Dendritic cell treated with granulocyte-macrophage colony-stimulating factor and Interleukin-4, amounts not matched to agents 40 ng/mL and 50 ng/mL, for 4 days (primary cell): ENCODE measurements around the gene ATXN1.

Experiments
- H3K27ac Mint-ChIP-seq: one replicate; pipeline ENCODE4 v1.8.0; 2022; ENCODE audit warnings: mild to moderate bottlenecking, mixed read lengths
- H3K27me3 Mint-ChIP-seq: one replicate; pipeline ENCODE4 v1.8.0; 2022; ENCODE audit warnings: mild to moderate bottlenecking, mixed read lengths
- H3K36me3 Mint-ChIP-seq: one replicate; pipeline ENCODE4 v1.8.0; 2022; ENCODE audit warnings: low read depth, mixed read lengths
- H3K4me1 Mint-ChIP-seq: one replicate; pipeline ENCODE4 v1.8.0; 2022; ENCODE audit warnings: low read depth, mixed read lengths
- H3K4me3 Mint-ChIP-seq: one replicate; pipeline ENCODE4 v1.8.0; 2022; ENCODE audit warnings: mild to moderate bottlenecking, moderate library complexity, mixed read lengths
- H3K9me3 Mint-ChIP-seq: one replicate; pipeline ENCODE4 v1.8.0; 2022; ENCODE audit warnings: mixed read lengths
- intact Hi-C: fragments of 100-400 bp; cut with micrococcal nuclease; formaldehyde crosslinking; loops from one replicate; pipeline ENCODE4 v1.15.0; 2022

ATXN1 gene

GRCh38 chr6:16496210-16496609 is 265.1 kb downstream of the ATXN1 start:
- Mint-ChIP-seq H3K4me1 (peaks cover 44% of the 10 kb centered on the region), H3K9me3 (no peaks in the 10 kb centered on the region), H3K36me3 (peaks cover 20% of the 10 kb centered on the region), H3K27ac (peak overlapping the region; percentile 26), H3K4me3 (no peak overlapping the region), H3K27me3 (no peaks in the 10 kb centered on the region)
- intact Hi-C loops, result no loop called here

- intact Hi-C loops, result no loop called here
- Mint-ChIP-seq H3K4me3 (no peak overlapping the region), H3K9me3 (no peaks in the 10 kb centered on the region), H3K36me3 (peaks cover 20% of the 10 kb centered on the region), H3K27me3 (no peaks in the 10 kb centered on the region), H3K4me1 (peaks cover 52% of the 10 kb centered on the region), H3K27ac (peak overlapping the region; percentile 26)
These were observed 266.5 kb downstream of the ATXN1 start for GRCh38 chr6:16494793-16495192.

GRCh38 chr6:16493802-16494201 is 267.5 kb downstream of the ATXN1 start:
- H3K27ac Mint-ChIP-seq, result no peak overlapping the region
- H3K4me1 Mint-ChIP-seq, result peaks cover 60% of the 10 kb centered on the region
- intact Hi-C loops, result no loop called here

DNA sequence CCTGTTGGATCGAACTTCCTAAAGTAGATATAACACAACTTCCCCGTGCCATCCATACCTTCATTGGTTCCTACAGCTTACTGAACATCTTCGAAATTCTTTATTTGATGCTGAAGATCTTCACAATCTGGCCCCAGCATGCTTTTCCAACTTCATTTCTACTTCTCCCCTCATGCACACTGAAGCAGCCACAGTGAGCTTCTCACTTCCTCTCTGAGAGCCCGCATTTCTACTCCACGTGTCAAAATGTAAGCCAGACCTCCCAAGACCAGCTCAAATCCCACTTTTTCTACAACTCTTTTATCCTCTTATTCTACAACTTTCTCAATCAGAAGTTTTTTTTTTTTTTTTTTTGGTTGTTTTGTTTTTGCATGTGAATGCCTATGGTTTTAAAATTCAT is 268.1 kb downstream of the ATXN1 start:
- Mint-ChIP-seq H3K36me3 (peaks cover 33% of the 10 kb centered on the region), H3K9me3 (no peaks in the 10 kb centered on the region), H3K27me3 (no peaks in the 10 kb centered on the region), H3K4me1 (peaks cover 66% of the 10 kb centered on the region), H3K27ac (no peak overlapping the region), H3K4me3 (no peak overlapping the region)
- intact Hi-C loops, result no loop called here

More at GRCh38 chr6:16493802-16494201, 267.5 kb downstream of the ATXN1 start:
- no peaks in the 10 kb centered on the region for H3K9me3 Mint-ChIP-seq
- no peak overlapping the region for H3K4me3 Mint-ChIP-seq
- H3K36me3 Mint-ChIP-seq, result peaks cover 28% of the 10 kb centered on the region
- no peaks in the 10 kb centered on the region for H3K27me3 Mint-ChIP-seq

GRCh38 chr6:16491666-16492313 is 269.5 kb downstream of the ATXN1 start:
- intact Hi-C loops, result no loop called here
- no peaks in the 10 kb centered on the region for H3K27me3 Mint-ChIP-seq
- peaks cover 35% of the 10 kb centered on the region for H3K36me3 Mint-ChIP-seq
- H3K4me3 Mint-ChIP-seq, result no peak overlapping the region
- H3K9me3 Mint-ChIP-seq, result no peaks in the 10 kb centered on the region
- peak overlapping the region; percentile 33 for H3K27ac Mint-ChIP-seq
- peaks cover 59% of the 10 kb centered on the region for H3K4me1 Mint-ChIP-seq

DNA sequence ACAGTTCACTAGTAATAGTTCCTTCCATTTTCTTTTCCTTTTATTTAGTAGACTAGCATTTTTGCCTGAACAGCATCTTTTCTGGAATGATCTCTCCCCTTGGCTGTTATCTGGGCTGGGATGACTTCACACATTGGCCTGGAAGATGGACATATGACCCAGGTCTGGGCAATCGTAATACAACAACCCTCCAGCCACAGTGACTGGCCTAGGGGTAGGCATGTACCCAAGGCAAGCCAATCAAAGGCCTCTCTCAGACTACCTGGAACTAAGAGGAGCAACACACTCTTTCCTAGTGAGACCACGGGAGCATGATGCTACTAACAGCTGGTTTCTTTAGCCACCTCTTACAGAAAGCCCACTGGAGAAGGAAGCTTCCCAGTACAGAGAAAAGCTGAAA is 270.6 kb downstream of the ATXN1 start:
- no peak overlapping the region for H3K27ac Mint-ChIP-seq
- no peaks in the 10 kb centered on the region for H3K9me3 Mint-ChIP-seq

DNA sequence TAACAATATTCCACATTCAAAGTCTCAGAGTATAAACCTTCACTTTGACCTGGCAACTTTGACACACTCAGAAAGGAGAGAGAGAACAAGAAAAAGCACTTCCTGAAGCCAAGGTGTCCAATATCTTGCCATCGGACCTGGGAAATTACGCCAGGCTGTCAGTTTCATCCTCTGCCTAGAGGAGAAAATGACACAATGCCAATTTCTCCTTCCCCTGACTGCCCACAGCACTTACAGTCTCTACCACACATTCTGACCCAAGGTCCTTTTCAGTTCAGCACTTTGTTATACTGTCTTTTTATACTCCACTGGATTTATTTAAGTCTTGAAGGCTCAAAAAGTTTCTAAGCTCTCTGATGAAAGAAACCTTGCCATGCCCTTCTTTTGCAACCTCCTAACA is 272.4 kb downstream of the ATXN1 start:
- Mint-ChIP-seq H3K9me3 (no peaks in the 10 kb centered on the region), H3K27ac (no peak overlapping the region), H3K4me3 (no peak overlapping the region), H3K36me3 (peaks cover 64% of the 10 kb centered on the region), H3K27me3 (no peaks in the 10 kb centered on the region), H3K4me1 (peaks cover 35% of the 10 kb centered on the region)
- intact Hi-C loops, result no loop called here

More for the DNA sequence above, 270.6 kb downstream of the ATXN1 start:
- H3K4me1 Mint-ChIP-seq, result peaks cover 49% of the 10 kb centered on the region
- H3K36me3 Mint-ChIP-seq, result peaks cover 46% of the 10 kb centered on the region
- no peaks in the 10 kb centered on the region for H3K27me3 Mint-ChIP-seq
- intact Hi-C loops, result no loop called here
- H3K4me3 Mint-ChIP-seq, result no peak overlapping the region

GRCh38 chr6:16487996-16488674 is 273.1 kb downstream of the ATXN1 start:
- H3K4me1 Mint-ChIP-seq, result peaks cover 28% of the 10 kb centered on the region
- no peak overlapping the region for H3K4me3 Mint-ChIP-seq
- peaks cover 71% of the 10 kb centered on the region for H3K36me3 Mint-ChIP-seq
- no peak overlapping the region for H3K27ac Mint-ChIP-seq
- no peaks in the 10 kb centered on the region for H3K27me3 Mint-ChIP-seq
- intact Hi-C loops, result no loop called here
- no peaks in the 10 kb centered on the region for H3K9me3 Mint-ChIP-seq

DNA sequence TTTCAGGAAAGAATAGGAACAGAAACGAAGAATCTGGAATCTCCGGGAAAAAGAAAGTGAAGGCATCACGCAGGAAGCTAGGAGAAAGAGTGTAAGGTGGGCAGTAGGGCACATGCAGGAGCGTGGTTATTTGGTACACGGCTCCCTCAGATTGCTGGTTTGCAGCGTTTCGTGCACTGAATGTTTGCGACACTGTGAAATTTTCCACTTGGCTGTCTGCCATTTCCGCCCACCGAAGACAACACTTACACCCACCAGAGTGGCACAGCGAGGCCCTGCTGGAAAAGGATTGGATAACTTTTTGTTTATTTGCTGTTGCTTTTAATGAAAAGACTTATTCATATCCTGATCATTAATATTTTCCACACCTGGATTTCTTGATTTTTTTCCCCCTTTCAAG is 274.6 kb downstream of the ATXN1 start:
- Mint-ChIP-seq H3K36me3 (peaks cover 81% of the 10 kb centered on the region), H3K27ac (no peak overlapping the region), H3K4me1 (peaks cover 22% of the 10 kb centered on the region), H3K27me3 (no peaks in the 10 kb centered on the region), H3K9me3 (no peaks in the 10 kb centered on the region), H3K4me3 (no peak overlapping the region)
- intact Hi-C loops, result no loop called here

GRCh38 chr6:16483315-16483875 is 277.9 kb downstream of the ATXN1 start:
- Mint-ChIP-seq H3K4me3 (no peak overlapping the region), H3K27ac (no peak overlapping the region), H3K4me1 (peaks cover 1% of the 10 kb centered on the region)

GRCh38 chr6:16482702-16483314 is 278.5 kb downstream of the ATXN1 start:
- H3K36me3 Mint-ChIP-seq, result peaks cover 90% of the 10 kb centered on the region
- intact Hi-C loops, result no loop called here
- H3K27me3 Mint-ChIP-seq, result no peaks in the 10 kb centered on the region
- H3K4me1 Mint-ChIP-seq, result no peaks in the 10 kb centered on the region
- no peak overlapping the region for H3K27ac Mint-ChIP-seq
- no peaks in the 10 kb centered on the region for H3K9me3 Mint-ChIP-seq
- H3K4me3 Mint-ChIP-seq, result no peak overlapping the region

More at GRCh38 chr6:16483315-16483875, 277.9 kb downstream of the ATXN1 start:
- no peaks in the 10 kb centered on the region for H3K9me3 Mint-ChIP-seq
- H3K36me3 Mint-ChIP-seq, result peaks cover 90% of the 10 kb centered on the region
- intact Hi-C loops, result no loop called here
- H3K27me3 Mint-ChIP-seq, result no peaks in the 10 kb centered on the region

- Mint-ChIP-seq H3K36me3 (peaks cover 90% of the 10 kb centered on the region), H3K4me3 (no peak overlapping the region), H3K4me1 (no peaks in the 10 kb centered on the region), H3K27me3 (no peaks in the 10 kb centered on the region), H3K27ac (no peak overlapping the region), H3K9me3 (no peaks in the 10 kb centered on the region)
- intact Hi-C loops, result no loop called here
These were observed 279.4 kb downstream of the ATXN1 start for GRCh38 chr6:16481697-16482399.

GRCh38 chr6:16480763-16481560 is 280.3 kb downstream of the ATXN1 start:
- no peak overlapping the region for H3K4me3 Mint-ChIP-seq
- H3K36me3 Mint-ChIP-seq, result peaks cover 85% of the 10 kb centered on the region
- H3K27ac Mint-ChIP-seq, result no peak overlapping the region
- H3K27me3 Mint-ChIP-seq, result no peaks in the 10 kb centered on the region
- intact Hi-C loops, result no loop called here
- no peaks in the 10 kb centered on the region for H3K9me3 Mint-ChIP-seq
- no peaks in the 10 kb centered on the region for H3K4me1 Mint-ChIP-seq
